Amygdala (tissue), 56 donors: ENCODE data around the gene RCCD1.

ENCODE experiments used
- DNase-seq, 56 donors: peaks; one replicate each; lab custom pipeline; 2025; lab: John Stamatoyannopoulos, UW

RCCD1 gene

DNA sequence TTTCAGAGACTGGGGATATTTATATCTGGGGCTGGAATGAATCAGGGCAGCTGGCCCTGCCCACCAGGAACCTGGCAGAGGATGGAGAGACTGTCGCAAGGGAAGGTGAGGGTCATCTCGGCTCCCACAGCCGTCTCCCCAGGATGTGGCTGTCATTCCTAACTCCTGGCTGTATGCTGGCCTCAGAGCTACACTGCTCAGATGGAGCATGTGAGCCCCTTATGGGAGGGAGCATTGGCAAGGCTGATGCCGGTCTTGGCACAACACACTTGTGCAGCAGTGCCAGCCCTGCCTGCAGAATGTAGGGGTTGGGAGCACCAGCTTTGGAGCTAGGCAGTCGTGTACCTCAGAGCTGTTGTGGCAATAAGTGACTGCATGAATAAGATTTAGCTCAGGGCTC is 5.2 kb downstream of the RCCD1 start:
- DNase-seq: peak in 43 of 56 donors; percentile 10 to 85 (median 51)

DNA sequence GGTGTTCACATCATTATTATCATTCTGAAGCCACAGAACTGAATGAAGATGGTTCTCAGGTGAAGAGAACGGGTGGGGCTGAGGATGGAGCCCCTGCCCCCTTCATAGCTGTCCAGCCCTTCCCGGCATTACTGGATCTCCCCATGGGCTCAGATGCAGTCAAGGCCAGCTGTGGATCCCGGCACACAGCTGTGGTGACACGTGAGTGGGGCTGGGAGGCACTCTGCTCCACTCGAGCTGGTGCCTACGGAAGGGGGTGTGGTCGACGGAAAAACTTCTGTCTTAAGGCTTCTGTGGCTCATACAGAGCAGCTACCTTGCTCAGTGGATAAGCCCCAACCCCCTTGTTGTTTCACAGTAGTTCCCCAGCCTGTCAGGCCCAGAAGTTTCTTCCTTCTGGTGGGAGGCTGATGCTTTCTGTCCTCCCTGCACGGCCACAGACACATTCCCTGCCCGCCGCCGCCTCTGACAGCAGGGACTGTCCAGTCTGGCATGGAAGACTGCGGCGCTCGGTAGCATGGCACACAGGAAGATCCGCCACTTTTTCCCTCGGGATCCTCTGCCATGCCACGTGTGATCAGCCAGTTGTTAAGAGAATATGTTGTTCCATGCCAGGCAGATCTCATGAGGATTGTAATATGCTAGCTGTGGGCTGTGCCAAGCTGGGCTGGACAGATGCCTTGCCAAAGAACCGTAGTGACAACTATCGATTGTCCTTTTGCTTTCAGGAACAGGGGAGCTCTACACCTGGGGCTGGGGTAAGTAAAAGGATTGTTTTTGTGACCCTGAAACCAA is 5.8 kb downstream of the RCCD1 start:
- DNase-seq: peak in 8 of 56 donors; percentile 15 to 51 (median 36)

DNA sequence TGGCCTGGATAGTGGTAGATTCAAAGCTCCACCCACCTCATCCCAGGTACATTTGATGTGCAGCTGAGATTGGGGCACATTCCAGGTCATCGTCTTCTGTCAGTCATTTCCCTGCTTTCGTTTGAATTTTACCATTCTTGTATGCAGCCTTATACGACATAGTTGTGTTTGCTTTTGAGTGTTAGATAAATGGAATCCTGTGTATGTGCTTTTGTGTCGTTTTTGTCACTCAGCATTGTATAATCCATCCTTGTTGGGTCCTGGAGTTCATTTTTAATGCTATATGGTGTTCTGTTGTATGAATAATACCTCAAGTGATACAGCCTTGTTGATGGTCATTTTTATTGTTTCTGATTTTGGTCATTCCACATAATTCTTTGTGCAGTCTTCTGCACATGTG is 7.3 kb downstream of the RCCD1 start:
- no peak for DNase-seq

DNA sequence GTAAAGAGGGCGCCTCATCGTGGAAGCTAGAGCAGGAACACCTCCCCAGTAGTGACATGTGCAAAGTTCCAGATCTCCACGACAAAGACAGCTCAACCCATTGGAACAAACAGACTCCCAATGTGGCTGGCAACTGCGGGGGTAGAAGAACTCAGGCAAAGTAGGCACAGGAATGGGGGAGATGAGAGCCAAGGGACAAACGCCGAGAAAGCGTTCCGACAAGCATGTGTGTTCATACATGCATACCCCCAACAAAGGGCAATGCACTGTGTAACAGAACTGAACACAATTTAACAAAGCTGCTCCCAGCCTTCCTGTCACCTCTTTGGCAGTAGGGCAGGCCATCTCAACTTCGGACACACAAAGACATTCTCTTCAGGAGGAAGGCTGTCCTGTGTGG is 11.6 kb downstream of the RCCD1 start:
- no peak for DNase-seq

DNA sequence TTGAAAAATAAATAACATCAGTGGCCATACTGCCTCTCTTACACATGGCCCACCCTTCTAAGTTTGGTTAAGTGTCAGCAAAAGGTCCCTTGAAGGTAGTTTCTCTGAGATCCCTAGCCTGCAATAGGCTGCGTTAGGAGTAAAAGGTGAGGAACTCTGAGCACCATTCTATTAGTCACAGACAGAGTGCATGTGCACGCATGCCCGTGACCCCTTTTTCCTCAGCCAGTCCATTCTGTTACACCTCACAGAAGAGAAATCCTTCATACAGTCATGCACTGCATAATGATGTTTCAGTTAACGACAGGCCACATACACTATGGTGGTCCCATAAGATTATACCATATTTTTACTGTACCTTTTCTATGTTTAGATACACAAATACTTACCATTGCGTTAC is 12.5 kb downstream of the RCCD1 start:
- no peak for DNase-seq

DNA sequence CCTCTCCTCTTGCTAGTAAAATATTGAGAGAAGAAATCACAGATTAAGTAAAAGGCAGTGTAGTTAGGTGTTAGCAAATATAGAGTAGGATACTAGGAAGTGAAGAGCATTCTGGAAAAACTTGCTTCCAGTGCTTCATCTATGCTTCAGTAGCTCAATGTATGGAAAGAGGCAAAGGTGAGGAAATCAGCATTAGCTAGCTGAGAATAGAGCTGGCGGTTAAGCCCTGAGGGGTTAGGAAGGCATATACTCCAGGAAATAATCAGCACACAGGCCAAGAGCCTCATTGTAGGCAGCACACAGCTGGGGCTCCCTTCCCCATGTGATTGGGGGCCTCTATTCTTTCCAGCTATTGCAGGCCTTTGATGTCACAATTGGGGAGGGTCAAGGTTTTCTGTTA is 13.8 kb downstream of the RCCD1 start:
- no peak for DNase-seq

DNA sequence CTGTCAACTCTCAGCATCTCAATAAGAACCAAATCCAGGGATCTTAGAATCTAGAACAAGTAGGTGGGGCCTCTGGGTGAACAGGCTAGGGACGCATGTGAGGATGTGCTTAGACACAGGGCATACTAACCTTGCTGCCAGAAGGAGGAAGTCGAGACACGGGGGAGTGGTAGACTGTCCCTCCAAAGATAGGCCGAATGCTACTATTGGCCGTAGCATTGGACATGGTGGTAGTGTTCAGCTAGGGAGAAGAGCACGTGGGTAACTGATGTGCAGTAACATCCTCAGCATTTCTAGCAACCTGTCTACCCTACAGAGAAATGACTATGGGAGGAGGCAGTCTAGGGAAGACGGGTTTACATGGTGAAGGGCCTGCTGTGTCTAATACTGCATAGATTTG is 15.6 kb downstream of the RCCD1 start:
- DNase-seq: no peak

DNA sequence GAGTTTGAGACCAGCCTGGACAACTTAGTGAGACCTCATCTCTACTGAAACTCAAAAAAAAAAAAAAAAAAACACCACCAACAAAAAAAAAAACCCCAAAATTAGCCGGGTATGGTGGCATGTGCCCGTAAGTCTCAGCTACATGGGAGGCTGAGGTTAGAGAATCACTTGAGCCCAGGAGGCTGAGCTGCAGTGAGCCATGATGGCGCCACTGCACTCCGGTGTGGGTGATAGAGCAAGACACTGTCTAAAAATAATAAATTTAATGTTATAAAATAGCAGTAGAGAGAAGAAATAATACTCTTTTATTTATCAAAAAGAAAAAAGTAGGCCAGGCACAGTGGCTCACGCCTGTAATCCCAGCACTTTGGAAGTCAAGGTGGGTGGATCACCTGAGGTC is 17.4 kb downstream of the RCCD1 start:
- no peak for DNase-seq

DNA sequence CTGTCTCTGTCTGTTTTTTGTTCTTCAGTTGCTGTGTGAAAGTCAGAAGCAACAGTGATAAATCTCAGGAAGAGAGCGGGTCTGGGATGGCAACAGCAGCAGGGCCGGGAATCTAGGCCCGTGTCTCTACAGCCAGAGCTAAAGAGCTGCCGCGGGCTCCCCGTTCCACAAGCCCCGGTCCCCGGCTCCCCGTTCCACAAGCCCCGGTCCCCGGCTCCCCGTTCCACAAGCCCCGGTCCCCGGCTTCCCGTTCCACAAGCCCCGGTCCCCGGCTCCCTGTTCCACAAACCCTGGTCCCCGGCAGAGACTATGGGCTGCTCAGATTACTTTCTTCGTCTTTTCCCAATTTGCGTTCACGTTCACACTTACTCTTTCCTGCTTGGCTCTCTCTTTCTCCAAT is 19.5 kb downstream of the RCCD1 start:
- no peak for DNase-seq

DNA sequence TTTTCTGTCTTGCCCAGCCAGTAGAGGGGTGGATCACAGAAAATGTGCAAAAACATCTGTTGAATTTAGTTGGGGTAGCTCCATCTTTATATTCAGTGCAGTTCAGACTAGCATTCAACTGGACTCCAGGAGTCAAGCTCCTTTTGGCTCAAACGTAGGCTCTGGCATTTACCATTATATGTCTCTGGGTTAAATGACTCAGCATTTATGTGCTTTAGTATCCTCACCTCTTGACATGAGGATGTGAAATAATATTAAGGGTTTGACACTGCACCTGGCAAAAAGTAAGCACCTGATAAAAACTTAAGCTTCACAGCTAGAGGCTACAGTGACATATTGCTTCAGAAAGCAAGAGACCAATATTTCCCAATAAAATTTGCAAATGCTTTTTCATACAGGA is 24.9 kb downstream of the RCCD1 start:
- no peak for DNase-seq

DNA sequence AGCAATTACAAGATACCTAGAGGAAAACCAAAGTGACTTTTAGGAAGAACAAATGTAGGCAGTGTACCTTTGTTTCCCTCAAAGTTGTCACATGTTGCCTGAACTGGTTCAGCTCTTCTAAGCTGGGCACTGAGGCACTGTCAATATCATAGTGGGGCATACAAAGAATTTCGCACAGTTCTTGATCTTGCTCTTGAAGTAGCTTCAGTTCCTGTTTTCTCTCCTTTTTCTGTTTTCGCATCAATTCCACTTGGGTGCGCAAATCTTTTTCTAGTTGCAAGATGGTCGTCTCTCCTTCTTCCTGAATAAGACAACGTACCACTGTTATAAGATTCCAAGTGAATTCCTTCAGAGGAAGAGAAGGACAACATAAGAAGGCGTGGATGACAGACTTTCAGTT is 27.0 kb downstream of the RCCD1 start:
- DNase-seq: no peak

DNA sequence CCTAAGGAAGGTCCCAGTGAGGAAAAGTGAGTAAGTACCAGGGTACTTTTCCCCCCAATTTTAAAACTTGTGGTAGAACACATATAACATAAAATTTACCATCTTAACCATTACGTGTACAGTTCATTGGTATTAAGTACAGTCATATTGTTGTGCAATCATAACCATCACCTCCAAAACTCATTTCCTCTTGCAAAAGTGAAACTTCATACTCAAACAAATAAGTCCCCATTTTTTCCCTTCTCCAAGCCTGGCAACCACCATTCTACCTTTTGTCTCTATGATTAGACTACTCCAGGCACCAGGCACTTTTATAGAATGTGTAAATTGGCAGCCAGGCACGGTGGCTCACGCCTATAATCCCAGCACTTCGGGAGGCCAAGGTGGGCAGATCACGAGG is 27.5 kb downstream of the RCCD1 start:
- no peak for DNase-seq

DNA sequence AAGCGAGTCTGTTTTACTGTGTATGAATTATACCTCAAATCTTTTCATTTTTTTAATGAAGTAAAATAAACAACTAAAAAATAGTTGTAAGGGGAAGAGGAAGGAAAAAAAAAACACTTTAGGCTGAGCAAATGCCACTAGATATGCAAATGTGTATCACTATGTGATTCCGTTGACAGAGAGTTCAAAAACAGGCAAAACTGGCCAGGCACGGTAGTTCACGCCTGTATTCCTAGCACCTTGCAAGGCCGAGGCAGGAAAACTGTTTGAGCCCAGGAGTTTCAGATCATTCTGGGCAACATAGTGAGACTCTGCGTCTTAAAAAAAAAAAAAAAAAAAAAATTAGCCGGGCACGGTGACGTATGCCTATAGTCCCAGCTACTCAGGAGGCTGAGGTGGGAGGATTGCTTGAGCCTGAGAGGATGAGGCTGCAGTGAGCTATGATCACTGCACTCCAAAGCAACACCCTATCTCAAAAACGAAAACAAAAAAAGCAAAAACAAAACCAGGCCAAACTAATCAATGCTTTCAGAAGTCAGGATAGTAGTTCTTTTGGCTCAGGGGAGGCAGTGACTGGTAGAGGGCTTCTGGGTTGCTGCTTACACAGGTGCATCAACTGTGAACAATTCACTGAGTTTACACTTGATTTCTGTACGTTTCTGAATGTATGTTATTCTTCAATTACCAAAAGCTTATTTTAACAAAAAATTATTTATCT is 32.3 kb downstream of the RCCD1 start:
- DNase-seq: no peak

DNA sequence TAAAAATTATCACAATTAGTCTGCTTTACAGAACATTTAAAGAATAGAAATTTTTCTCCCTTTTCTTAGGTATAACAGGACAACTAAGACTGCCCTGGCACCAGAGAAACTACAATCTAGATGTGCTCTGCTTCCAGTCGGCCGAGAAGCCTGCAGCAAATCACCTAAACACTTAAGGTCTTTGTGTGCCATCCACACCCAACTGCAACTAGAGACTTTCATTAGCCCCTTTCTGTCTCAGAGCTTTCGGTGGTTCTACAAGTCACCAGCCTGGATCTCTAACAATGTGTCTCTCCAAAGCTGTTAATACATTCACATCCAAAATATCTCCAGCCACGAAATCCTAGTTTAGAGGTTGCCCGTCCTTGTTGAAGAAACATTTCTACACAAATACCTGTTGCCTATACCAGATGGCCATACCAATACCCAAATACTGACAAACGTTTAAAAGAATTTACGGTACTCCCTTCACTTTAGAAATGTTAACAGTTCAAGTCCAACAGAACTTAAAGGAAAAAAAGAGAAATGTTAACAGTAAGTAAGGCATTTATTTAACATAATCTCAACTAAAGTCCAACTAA is 33.0 kb downstream of the RCCD1 start:
- DNase-seq: no peak

DNA sequence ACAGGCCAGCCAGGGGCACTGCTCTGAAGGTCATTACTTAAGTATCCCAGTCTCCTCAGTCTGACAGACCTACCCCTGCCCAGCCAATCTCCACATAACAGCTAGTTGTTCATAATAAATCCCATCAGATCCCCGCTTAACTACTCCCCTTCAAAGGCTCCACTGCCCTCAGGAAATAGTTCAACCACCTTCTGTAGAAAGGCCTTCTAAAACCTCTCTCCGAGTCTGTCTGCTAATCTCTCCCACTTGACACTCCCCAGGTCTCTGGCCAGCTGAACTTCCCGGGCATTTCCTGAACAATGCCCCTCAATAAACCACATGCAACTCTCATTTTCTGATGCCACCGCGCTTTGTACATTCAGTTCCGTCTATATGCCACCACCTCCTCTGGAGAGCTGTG is 33.6 kb downstream of the RCCD1 start:
- DNase-seq: no peak

DNA sequence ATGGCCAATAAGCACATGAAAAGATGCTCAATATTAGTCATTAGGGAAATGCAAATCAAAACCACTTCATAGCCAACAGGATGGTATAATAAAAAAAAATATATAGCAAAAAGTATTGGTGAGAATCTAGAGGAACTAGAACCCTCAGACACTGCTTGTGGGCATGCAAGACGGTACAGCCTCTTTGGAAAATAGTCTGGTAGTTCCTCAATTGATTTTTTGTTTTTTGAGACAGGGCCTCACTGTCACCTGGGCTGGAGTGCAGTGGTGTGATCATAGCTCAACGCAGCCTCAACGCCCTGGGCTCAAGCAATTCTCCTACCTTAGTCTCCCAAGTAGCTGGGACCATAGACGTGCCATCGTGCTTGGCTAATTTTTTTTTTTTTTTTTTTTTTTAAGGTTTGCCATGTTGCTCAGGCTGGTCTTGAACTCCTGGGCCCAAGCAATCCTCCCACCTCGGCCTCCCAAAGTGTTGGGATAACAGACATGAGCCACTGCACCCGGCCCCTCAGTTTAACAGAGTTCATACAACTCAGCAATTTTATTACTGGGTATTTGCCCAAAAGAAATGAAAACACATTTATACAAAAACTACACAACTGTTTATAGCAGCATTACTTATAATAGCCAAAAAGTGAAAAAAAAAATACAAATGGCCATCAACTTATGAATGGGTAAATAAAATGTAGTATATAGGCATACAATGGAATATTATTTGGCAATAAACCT is 34.5 kb downstream of the RCCD1 start:
- DNase-seq: no peak

DNA sequence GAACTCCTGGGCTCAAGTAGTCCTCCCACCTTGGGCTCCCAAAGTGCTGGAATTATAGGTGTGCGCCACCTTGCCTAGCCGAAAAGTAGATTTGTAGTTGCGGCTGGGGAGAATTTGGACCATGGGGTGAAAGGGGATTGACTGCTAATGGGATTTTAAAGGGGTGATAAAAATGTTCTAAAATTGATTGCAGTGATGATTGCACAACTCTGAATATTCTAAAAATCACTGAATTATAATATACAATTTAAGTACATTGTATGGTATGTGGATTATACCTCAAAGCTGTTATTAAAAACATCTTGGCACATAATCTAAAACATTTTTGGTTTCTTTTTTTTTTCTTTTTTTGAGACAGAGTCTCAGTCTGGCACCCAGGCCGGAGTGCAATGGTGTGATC is 35.8 kb downstream of the RCCD1 start:
- DNase-seq: no peak

DNA sequence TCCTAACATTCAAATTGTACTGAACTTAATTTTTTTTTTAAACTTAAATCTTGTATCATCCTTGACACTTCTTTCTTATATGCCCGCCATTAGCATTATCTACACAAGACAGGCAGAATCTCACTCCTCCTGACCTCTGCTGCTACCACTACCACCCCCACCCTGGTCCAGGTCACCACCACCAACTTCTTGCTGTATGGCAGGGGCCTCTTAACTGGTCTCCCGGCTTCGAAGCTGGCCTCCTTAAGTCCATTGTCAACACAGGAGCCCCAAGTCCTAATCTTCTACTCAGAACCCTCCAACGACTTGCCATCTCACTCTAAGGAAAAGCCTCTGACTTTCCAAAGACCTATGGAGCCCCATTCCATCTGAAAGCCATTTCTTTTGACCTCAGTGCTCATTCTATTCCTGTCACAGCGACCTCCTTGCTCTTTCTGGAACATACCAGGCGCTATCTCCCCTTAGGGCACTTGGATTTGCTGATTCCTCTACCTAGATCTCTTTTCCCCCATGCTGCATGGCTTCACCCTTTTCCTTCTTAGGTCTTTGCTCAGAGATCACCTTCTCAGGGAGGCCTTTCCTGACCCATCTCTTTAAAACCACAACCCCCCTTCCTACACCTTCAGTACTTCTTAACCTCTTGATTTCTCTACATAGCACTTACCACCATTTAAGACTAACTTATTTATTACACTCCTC is 37.1 kb downstream of the RCCD1 start:
- DNase-seq: no peak

DNA sequence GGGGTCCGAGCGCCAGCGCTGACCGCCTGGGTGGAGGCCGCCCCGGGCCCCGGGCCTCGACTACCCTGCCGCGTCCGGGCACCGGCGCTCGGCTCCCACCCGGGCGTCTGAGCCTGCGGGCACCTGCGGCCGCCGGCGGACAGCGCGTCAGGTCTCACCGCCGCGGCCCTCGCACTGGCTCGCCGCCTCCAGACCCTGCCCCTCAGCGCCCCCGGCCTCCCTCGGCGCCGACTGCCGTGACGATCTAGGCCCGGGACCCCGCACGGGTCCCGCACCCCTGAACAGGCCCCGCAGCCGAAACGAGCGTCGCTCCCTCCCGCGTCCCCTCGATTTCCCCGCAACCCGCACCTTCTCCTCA is 39.4 kb downstream of the RCCD1 start:
- peak in 2 of 56 donors; percentile 1 to 5 for DNase-seq

DNA sequence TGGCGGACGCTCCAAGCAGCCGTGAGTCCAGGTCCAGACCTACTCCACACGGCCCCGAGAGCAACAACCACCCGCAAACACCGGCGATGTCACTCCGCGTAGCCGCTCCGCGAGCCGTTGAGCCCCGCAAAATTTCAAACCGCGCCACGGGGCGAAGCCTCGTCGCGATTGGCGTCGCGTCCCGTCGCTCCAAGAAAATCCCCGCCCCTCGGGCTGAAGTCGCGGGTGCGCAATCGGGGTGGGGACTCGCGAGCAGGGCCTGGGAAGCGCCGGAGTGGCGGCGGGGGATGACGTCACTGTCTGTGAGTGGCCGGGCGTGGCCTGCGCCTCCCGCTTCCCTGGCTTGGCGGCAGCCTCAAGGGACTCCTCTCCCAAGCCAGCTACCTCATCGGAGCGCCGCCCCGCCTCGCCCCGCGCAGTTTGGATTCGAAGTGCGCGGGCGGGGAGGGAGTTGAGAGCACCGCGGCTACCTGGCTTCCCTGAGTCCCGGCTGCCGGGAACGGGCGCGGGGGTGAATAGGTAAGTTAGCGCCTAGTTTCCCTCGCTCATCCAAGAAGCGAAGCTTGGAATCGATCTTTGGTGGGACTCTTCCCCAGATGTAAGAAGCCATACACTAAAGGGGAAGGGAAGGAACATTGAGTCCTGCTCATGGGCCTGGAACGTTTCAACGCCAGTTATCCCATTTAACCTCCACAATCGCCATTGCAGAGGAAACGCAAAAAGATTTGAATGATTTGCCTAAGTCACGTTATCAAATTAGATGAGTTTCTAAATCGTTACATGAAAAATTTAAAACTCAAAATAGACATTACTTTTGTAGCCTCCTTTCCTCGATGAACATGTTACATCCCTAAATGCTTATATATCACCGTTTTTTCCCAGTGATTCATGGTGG is 40.0 kb downstream of the RCCD1 start, which contains the start of gene PRC1:
TSS of gene PRC1 (minus strand) at position 119 of the 895 bp plus-strand sequence. CDS start at position 1, 118 bp downstream.
- peak; percentile 53 to 98 (median 92) for DNase-seq
